ENCODE measurements around the gene FREM3.

DNA sequence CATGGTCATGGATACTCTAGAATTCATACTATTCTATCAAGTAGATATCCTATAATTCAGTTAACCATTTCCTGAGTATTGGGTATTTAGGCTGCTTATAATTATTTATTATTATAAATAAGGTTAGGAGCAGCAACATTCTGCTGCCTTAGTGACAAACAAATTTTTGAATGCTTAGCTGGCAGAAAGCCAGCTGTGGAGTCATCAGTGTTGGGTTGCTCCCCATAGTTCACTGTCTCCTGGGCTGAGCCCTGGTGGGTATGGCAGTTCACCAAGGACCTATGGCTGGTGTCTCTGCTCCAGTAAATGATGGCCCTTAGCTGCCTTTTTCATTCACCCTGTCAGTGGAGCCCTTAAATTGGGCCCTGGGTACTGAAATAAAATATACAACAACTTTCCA lies 125.1 kb downstream of the FREM3 start:
- TF ChIP-seq, protein P1, sequence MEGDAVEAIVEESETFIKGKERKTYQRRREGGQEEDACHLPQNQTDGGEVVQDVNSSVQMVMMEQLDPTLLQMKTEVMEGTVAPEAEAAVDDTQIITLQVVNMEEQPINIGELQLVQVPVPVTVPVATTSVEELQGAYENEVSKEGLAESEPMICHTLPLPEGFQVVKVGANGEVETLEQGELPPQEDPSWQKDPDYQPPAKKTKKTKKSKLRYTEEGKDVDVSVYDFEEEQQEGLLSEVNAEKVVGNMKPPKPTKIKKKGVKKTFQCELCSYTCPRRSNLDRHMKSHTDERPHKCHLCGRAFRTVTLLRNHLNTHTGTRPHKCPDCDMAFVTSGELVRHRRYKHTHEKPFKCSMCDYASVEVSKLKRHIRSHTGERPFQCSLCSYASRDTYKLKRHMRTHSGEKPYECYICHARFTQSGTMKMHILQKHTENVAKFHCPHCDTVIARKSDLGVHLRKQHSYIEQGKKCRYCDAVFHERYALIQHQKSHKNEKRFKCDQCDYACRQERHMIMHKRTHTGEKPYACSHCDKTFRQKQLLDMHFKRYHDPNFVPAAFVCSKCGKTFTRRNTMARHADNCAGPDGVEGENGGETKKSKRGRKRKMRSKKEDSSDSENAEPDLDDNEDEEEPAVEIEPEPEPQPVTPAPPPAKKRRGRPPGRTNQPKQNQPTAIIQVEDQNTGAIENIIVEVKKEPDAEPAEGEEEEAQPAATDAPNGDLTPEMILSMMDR (IDR thresholded peaks at IDR 0.05): no peak
- TF ChIP-seq, protein P2, sequence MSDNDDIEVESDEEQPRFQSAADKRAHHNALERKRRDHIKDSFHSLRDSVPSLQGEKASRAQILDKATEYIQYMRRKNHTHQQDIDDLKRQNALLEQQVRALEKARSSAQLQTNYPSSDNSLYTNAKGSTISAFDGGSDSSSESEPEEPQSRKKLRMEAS (IDR thresholded peaks at IDR 0.05): no peak
- TF ChIP-seq EP300 (IDR thresholded peaks at IDR 0.05) (no peak), JUN (IDR thresholded peaks at IDR 0.05) (no peak), POLR2A (IDR thresholded peaks at IDR 0.05; ENCODE audit: low read length) (no peak), SMC3 (IDR thresholded peaks at IDR 0.05) (no peak), FOSL2 (IDR thresholded peaks at IDR 0.05) (no peak), FOSL2 (CRISPR knock-in tag; IDR thresholded peaks at IDR 0.05) (no peak)
- TF ChIP-seq, protein P3, sequence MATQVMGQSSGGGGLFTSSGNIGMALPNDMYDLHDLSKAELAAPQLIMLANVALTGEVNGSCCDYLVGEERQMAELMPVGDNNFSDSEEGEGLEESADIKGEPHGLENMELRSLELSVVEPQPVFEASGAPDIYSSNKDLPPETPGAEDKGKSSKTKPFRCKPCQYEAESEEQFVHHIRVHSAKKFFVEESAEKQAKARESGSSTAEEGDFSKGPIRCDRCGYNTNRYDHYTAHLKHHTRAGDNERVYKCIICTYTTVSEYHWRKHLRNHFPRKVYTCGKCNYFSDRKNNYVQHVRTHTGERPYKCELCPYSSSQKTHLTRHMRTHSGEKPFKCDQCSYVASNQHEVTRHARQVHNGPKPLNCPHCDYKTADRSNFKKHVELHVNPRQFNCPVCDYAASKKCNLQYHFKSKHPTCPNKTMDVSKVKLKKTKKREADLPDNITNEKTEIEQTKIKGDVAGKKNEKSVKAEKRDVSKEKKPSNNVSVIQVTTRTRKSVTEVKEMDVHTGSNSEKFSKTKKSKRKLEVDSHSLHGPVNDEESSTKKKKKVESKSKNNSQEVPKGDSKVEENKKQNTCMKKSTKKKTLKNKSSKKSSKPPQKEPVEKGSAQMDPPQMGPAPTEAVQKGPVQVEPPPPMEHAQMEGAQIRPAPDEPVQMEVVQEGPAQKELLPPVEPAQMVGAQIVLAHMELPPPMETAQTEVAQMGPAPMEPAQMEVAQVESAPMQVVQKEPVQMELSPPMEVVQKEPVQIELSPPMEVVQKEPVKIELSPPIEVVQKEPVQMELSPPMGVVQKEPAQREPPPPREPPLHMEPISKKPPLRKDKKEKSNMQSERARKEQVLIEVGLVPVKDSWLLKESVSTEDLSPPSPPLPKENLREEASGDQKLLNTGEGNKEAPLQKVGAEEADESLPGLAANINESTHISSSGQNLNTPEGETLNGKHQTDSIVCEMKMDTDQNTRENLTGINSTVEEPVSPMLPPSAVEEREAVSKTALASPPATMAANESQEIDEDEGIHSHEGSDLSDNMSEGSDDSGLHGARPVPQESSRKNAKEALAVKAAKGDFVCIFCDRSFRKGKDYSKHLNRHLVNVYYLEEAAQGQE (IDR thresholded peaks at IDR 0.05): no peak
